ELR (cell line): ENCODE measurements around the gene FRAS1.
"Not testable (repeated sequence)": the region's sequence is repeated elsewhere in the genome, so short reads cannot be mapped to it uniquely, and the experiment has no call there.

Experiments used
- DNase-seq: peaks from one replicate; pipeline ENCODE4 v3.0.0-alpha.2; 2015; ENCODE audit warnings: low read depth

Gene FRAS1

DNA sequence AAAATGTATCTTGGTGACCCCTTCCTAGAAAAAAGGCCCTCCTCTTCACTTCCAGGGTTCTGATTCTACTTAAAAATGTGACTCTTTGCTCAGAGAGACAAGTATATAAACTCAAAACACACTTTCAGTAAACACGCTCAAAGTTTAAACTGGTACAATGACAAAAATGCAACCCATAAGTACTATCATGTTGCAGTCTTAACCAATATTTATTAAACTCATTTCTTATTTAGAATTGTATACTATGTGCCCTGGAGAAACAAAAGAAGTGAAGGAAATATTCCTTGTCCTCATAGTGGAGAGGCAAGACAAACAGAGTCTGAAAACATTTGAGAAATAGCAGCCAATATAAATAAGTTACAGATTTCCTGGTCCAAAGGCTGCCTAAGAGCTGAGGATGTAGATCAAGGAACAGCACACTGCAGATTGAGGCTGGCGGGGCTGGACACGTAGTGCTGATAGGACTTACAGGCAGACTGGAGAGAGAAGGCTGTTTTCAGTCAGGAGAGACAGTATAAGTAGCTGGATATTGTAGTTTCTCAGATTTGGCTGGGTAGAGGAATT, 455.3 kb downstream of the FRAS1 start:
- no peak for DNase-seq

- DNase-seq: no peak
Measured at GRCh38 chr4:78513411-78513975, 456.4 kb downstream of the FRAS1 start.

- peak; percentile 60 for DNase-seq
Measured at GRCh38 chr4:78517050-78517652, 460.0 kb downstream of the FRAS1 start.

DNA sequence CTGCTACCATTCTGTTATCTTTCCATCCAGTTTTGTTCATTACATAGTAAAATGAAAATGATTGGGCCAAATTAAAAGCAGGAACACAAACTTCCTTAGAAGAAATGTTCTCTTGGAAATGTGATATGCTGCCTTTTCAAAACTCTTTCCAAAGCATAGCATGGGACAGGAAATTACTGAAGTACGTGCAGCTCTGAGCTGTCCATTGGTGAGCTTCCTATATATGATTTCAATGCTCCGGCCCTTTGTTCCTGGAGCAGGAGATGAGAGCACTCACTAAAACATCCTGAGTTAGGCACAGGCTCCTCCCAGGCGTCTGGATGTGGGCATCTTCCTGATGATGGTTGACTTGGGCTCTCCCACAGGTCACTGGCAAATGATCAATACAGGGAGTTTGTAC, 461.4 kb downstream of the FRAS1 start:
- no peak for DNase-seq

DNA sequence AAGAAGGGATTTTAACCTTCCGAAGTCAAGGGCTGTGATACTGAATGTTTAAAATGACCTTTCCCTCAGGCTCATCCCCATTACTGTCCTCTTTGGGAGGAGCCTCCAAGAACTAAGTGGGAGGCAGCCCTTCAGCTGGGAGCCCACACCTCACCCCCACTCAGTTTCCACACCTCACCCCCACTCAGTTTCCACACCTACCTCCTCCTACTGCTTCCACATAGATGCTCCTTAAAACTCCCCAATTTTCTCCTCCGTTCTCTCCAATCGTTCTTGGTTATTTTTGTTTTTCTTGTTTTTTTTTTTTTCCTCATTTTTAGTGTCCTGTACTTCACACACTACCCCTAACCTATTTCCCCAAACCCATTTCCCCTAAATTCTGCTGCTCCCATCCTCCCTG, 462.8 kb downstream of the FRAS1 start:
- DNase-seq: no peak

GRCh38 chr4:78520808-78521226, 463.7 kb downstream of the FRAS1 start:
- DNase-seq: no peak

GRCh38 chr4:78524009-78524408, 466.9 kb downstream of the FRAS1 start:
- DNase-seq: no peak

DNA sequence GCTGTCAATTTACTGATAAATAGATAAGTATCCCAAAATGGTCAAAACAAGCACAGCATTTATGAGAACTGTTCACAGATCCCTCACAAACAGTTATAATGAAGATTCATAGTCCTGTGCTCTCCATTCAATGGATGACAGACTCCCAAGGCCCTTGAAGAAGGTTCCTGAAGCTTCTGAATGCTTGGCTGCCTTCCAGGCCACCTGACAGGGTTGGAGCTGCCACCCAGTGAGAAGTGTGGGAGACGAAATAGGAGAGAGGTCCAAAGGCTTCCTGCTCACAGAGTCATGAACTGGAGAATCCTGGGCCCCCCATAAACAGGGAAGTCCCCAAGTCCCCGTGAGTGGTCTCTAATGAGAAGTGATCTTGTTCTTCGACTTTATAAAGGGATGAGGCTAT, 468.4 kb downstream of the FRAS1 start:
- no peak for DNase-seq

- no peak for DNase-seq
Measured at GRCh38 chr4:78527103-78527502, 470.0 kb downstream of the FRAS1 start.

DNA sequence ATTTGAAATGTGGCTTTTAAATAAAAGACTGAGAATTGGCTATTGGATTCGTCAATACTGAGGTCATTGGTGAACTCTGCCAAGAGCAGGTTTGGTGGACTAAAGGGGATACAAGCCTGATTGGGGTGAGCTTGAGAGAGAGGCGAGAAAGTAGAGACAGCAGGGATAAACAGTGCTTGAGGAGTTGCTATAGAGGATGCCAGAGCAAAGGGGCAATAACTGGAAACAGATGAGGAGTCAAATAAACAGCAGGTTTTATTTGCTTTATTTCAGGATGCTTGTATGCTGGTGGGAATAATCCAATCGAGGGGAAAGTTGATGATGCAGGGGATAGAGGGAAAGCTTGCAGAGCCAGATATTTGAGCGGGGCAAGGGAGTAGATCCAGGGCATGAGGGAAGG, 470.4 kb downstream of the FRAS1 start:
- no peak for DNase-seq

DNA sequence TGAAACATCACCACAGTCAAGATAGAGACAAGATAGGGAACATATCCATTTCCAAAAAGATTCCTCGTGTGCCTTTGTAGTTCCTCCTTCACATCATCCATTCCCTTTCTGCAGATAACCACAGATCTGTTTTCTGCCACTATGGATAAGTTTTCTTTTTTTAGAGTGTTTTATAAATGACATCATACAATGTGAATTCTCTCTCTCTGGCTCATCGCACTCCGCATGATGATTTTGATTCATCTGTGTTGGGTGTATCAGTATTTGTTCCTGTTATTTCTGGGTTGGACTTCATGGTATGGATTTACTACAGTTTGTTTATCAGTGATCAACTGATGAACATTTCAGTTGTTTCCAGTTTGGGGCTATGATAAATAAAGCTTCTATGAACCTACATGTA, 471.2 kb downstream of the FRAS1 start:
- peak; percentile 69 for DNase-seq

DNA sequence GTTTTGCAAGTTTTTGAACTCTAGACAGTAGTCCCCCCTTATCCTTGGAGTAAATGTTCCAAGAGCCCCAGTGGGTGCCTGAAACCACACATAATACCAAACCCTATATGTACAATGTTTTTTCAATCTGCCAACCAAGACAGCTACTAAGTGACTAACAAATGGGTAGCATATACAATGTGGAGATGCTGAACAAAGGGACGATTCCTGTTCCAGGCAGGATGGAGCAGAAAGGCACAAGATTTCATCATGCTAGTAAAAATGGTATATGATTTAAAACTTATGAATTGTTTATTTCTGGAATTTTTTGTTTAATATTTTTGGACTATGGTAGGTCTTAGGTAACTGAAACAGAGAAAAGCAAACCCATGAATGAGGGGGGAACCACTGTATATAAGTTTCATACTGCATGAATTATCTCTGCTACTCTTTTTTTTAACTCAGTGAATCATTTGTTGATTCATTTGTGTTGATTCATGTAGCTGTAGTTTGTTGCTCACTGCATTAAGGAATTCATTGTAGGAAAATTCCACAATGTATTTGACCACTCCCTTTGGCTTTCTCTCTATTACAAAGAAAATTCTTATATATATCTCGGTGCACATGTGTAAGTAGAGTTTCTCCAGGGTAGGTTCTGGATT, 472.6 kb downstream of the FRAS1 start:
- peak; percentile 83 for DNase-seq

- no peak for DNase-seq
Measured at GRCh38 chr4:78532046-78532445, 474.9 kb downstream of the FRAS1 start.

GRCh38 chr4:78533854-78534253, 476.7 kb downstream of the FRAS1 start:
- DNase-seq: no peak

- peak; percentile 37 for DNase-seq
Measured at GRCh38 chr4:78534286-78534955, 477.3 kb downstream of the FRAS1 start.

- DNase-seq: peak; percentile 46
Measured at GRCh38 chr4:78542373-78542772, 485.2 kb downstream of the FRAS1 start.

- DNase-seq: no peak
Measured at GRCh38 chr4:78543424-78544125, 486.5 kb downstream of the FRAS1 start.

DNA sequence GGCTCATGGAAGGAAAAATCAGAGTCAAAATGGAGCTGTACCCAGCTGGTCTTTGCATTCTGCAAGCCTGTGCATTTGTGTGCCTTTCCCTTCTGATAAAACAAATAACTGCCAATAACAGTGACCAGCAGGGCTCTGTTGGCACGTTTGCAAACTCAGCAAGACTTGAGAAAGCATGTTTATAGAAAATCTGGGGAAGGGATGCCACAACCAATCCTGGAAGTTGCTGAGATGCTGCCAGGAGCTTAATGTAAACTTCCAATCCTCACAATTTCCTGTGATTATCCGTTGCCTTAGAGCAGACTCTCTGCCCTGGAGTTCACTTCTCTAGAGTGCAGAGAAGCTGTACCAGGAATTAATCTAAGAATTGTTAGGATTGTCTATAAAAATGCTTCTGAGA, 487.6 kb downstream of the FRAS1 start:
- no peak for DNase-seq

DNA sequence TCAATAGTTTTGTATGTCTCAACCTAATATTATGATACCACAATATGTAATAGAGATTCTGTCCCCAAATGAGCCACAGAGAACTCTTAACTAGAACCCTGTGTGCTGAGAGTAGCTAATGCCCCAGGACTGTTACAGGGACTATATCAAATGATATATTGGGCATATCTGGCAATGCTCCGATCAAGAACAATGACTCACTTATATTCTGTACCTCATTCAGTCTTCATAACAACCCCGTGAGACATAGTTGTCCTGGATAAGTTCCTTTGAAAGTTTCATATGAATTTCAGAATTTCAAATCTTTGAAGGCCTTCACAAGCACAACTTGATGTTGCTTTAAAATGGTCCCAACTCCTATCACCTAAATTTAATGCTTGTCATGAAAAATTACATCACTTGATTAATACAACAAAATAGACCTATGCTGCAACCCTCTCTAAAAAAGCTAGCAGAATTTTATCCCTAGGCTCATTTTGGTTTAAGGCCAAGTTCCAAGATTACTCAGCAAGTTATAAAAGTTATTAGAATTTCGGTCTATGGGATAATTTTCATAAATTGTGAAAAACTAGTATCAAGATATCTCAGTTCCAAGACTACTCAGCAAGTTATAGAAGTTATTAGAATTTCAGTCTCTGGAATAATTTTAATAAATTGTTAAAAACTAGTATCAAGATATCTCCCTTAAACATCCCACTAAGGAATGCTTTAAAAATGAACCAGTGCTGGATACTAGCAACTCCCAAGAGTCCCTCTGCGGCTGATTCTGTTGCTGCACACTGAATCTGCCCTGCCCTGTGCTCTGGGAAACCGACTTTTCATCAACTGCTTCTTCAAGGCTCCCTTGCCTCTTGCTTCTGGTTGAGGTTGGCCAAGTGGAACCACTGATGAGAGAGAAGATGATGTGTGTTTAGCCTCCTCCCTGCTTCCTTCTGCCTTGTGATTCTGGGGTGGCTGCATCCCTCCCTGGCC, 488.4 kb downstream of the FRAS1 start:
- DNase-seq: no peak

DNA sequence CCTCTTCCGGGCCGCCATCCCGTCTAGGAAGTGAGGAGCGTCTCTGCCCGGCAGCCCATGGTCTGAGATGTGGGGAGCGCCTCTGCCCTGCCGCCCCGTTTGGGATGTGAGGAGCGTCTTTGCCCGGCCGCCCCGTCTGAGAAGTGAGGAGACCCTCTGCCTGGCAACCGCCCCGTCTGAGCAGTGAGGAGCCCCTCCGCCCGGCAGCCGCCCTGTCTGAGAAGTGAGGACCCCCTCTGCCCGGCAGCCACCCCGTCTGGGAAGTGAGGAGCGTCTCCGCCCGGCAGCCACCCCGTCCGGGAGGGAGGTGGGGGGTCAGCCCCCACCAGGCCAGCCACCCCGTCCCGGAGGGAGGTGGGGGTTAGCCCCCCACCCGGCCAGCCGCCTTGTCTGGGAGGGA, 490.8 kb downstream of the FRAS1 start:
- not testable (repeated sequence) for DNase-seq

GRCh38 chr4:78548889-78549288, 491.8 kb downstream of the FRAS1 start:
- not testable (repeated sequence) for DNase-seq
